HepG2 (cell line): Measurements from ENCODE around the gene CNNM4. TPM values are rescaled to one million over a fixed set of nuclear protein-coding genes. Genes with fewer than 3 reads are reported as not detected.

ENCODE experiments used
- GTF3A ChIP-seq: sonication (generic); formaldehyde crosslinking; conservative IDR thresholded peaks from 2 replicates; pipeline ENCODE4 v1.4.0; 2020; ENCODE audit warnings: mild to moderate bottlenecking, missing genetic modification reagents
- HNRNPH1 ChIP-seq: fragments of 200-400 bp; formaldehyde crosslinking; optimal IDR thresholded peaks from 2 replicates; pipeline ENCODE3; 2017; ENCODE audit warnings: mild to moderate bottlenecking, low read depth, low read length
- MED1 ChIP-seq: sonication (generic); formaldehyde crosslinking; IDR thresholded peaks from 2 replicates; pipeline ENCODE4 v1.4.0; 2020; ENCODE audit warnings: missing genetic modification reagents
- SRF ChIP-seq: IDR thresholded peaks from 2 replicates; pipeline ENCODE4 v1.6.1; 2011; ENCODE audit warnings: mild to moderate bottlenecking, low read depth, low read length, moderate library complexity
- SUZ12 ChIP-seq: fragments of 150-350 bp; IDR thresholded peaks from 2 replicates; pipeline ENCODE4 v1.6.1; 2014; ENCODE audit warnings: low read depth, low read length
- ZFP36 ChIP-seq: fragments of 150-350 bp; IDR thresholded peaks from 2 replicates; pipeline ENCODE4 v1.6.1; 2018; ENCODE audit warnings: borderline replicate concordance, low read length, low read depth; ENCODE audit not compliant: partially characterized antibody
- ZNF615 ChIP-seq: sonication (generic); formaldehyde crosslinking; IDR thresholded peaks from 2 replicates; pipeline ENCODE4 v1.5.0; 2020; ENCODE audit warnings: mild to moderate bottlenecking, missing genetic modification reagents, borderline replicate concordance
- ZNF777 ChIP-seq: sonication (generic); formaldehyde crosslinking; IDR thresholded peaks from 2 replicates; pipeline ENCODE4 v1.4.0; 2020; ENCODE audit warnings: missing genetic modification reagents
- polyA plus RNA-seq, 8 experiments: library from polyadenylated mRNA; depleted of rRNA in 3 of 8; stranded (reverse) in 7 of 8; unstranded in 1 of 8; fragments of >200 nt; fragmentation: Illumina TruSeq in 4 of 8; extraction: Trizol in 4 of 8; gene quantifications; 2 replicates each; pipeline versions ENCODE4 v1.2.1 to v1.2.3, GENCODE V29; 2011 to 2016; ENCODE audit warnings: low read depth in 4 of 8, missing spikeins in 1 of 8, mixed read lengths in 1 of 8; ENCODE audit not compliant: insufficient read depth in 1 of 8
- total RNA-seq, 5 experiments: library from RNA; depleted of rRNA; stranded (reverse); fragments of >200 nt; fragmentation: Illumina TruSeq; extraction: Trizol; gene quantifications; 2 replicates each; pipeline ENCODE4 v1.2.3, GENCODE V29; 2016; ENCODE audit warnings: low read depth in 1 of 5
- TF ChIP-seq, protein P1 (sequence below): sonication (generic); formaldehyde crosslinking; IDR thresholded peaks from 2 replicates; pipeline ENCODE4 v1.5.1; 2020; ENCODE audit warnings: mild to moderate bottlenecking, missing genetic modification reagents, moderate library complexity
- TF ChIP-seq, protein P2 (sequence below): sonication (generic); formaldehyde crosslinking; IDR thresholded peaks from 2 replicates; pipeline ENCODE4 v1.4.0; 2020; ENCODE audit warnings: missing genetic modification reagents, borderline replicate concordance
- TF ChIP-seq, protein P3 (sequence below): sonication (generic); formaldehyde crosslinking; IDR thresholded peaks from 2 replicates; pipeline ENCODE4 v1.5.0; 2020; ENCODE audit warnings: mild to moderate bottlenecking, missing genetic modification reagents, borderline replicate concordance
- TF ChIP-seq, protein P4 (sequence below): IDR thresholded peaks from 2 replicates; pipeline ENCODE4 v1.6.1; 2016; ENCODE audit warnings: low read depth, control low read depth

CNNM4 gene
- total and polyA plus RNA-seq, 2 of the 13 experiments (the other 11 are each of a cell fraction or from before 2014, with no cell fraction given): 5.9 to 8.4 TPM

DNA sequence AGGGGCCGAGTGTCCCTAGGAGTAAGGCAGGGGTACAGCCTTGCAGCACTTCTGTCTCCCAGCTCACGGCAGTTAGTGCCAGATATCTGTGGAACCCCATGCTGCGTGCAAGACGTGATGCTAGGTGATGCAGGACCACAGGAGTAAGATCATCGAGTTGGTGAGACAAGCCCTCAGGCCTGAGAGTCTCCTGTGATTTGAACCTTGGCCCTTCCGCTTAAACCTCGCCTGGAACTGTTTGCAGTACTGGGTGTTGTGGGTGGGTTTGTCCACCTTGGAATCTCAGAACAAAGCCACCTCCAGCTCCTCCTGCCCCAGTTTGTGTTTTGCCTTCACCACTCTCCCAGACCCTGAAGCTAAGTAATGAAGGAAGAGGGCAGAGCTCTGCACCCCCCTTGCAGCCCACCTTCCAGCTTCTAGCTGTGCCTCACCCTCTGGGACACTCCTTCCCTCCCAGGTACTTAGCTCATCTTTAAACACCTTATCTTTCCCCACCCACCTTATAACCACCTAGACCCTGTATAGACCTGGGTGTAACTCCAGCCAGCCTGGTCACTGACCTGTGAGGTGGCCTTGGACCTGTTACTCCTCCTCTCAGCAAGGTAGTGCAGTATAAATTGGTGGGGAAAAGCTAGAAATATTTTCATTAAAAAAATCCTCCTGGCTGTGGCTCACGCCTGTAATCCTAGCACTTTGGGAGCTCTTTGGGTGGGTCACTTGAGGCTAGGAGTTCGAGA, 6.6 kb downstream of the CNNM4 start (continued):
- TF ChIP-seq, protein P1, sequence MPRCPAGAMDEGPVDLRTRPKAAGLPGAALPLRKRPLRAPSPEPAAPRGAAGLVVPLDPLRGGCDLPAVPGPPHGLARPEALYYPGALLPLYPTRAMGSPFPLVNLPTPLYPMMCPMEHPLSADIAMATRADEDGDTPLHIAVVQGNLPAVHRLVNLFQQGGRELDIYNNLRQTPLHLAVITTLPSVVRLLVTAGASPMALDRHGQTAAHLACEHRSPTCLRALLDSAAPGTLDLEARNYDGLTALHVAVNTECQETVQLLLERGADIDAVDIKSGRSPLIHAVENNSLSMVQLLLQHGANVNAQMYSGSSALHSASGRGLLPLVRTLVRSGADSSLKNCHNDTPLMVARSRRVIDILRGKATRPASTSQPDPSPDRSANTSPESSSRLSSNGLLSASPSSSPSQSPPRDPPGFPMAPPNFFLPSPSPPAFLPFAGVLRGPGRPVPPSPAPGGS (CRISPR knock-in tag): no peak
- TF ChIP-seq, protein P2, sequence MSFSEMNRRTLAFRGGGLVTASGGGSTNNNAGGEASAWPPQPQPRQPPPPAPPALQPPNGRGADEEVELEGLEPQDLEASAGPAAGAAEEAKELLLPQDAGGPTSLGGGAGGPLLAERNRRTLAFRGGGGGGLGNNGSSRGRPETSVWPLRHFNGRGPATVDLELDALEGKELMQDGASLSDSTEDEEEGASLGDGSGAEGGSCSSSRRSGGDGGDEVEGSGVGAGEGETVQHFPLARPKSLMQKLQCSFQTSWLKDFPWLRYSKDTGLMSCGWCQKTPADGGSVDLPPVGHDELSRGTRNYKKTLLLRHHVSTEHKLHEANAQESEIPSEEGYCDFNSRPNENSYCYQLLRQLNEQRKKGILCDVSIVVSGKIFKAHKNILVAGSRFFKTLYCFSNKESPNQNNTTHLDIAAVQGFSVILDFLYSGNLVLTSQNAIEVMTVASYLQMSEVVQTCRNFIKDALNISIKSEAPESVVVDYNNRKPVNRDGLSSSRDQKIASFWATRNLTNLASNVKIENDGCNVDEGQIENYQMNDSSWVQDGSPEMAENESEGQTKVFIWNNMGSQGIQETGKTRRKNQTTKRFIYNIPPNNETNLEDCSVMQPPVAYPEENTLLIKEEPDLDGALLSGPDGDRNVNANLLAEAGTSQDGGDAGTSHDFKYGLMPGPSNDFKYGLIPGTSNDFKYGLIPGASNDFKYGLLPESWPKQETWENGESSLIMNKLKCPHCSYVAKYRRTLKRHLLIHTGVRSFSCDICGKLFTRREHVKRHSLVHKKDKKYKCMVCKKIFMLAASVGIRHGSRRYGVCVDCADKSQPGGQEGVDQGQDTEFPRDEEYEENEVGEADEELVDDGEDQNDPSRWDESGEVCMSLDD: no peak
- TF ChIP-seq GTF3A (CRISPR knock-in tag): no peak
- TF ChIP-seq ZNF615 (CRISPR knock-in tag): no peak
- TF ChIP-seq, protein P3, sequence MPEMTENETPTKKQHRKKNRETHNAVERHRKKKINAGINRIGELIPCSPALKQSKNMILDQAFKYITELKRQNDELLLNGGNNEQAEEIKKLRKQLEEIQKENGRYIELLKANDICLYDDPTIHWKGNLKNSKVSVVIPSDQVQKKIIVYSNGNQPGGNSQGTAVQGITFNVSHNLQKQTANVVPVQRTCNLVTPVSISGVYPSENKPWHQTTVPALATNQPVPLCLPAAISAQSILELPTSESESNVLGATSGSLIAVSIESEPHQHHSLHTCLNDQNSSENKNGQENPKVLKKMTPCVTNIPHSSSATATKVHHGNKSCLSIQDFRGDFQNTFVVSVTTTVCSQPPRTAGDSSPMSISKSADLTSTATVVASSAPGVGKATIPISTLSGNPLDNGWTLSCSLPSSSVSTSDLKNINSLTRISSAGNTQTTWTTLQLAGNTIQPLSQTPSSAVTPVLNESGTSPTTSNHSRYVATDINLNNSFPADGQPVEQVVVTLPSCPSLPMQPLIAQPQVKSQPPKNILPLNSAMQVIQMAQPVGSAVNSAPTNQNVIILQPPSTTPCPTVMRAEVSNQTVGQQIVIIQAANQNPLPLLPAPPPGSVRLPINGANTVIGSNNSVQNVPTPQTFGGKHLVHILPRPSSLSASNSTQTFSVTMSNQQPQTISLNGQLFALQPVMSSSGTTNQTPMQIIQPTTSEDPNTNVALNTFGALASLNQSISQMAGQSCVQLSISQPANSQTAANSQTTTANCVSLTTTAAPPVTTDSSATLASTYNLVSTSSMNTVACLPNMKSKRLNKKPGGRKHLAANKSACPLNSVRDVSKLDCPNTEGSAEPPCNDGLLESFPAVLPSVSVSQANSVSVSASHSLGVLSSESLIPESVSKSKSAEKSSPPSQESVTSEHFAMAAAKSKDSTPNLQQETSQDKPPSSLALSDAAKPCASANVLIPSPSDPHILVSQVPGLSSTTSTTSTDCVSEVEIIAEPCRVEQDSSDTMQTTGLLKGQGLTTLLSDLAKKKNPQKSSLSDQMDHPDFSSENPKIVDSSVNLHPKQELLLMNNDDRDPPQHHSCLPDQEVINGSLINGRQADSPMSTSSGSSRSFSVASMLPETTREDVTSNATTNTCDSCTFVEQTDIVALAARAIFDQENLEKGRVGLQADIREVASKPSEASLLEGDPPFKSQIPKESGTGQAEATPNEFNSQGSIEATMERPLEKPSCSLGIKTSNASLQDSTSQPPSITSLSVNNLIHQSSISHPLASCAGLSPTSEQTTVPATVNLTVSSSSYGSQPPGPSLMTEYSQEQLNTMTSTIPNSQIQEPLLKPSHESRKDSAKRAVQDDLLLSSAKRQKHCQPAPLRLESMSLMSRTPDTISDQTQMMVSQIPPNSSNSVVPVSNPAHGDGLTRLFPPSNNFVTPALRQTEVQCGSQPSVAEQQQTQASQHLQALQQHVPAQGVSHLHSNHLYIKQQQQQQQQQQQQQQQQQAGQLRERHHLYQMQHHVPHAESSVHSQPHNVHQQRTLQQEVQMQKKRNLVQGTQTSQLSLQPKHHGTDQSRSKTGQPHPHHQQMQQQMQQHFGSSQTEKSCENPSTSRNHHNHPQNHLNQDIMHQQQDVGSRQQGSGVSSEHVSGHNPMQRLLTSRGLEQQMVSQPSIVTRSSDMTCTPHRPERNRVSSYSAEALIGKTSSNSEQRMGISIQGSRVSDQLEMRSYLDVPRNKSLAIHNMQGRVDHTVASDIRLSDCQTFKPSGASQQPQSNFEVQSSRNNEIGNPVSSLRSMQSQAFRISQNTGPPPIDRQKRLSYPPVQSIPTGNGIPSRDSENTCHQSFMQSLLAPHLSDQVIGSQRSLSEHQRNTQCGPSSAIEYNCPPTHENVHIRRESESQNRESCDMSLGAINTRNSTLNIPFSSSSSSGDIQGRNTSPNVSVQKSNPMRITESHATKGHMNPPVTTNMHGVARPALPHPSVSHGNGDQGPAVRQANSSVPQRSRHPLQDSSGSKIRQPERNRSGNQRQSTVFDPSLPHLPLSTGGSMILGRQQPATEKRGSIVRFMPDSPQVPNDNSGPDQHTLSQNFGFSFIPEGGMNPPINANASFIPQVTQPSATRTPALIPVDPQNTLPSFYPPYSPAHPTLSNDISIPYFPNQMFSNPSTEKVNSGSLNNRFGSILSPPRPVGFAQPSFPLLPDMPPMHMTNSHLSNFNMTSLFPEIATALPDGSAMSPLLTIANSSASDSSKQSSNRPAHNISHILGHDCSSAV (CRISPR knock-in tag): no peak
- no peak for TF ChIP-seq SUZ12
- no peak for TF ChIP-seq SRF
- TF ChIP-seq, protein P4, sequence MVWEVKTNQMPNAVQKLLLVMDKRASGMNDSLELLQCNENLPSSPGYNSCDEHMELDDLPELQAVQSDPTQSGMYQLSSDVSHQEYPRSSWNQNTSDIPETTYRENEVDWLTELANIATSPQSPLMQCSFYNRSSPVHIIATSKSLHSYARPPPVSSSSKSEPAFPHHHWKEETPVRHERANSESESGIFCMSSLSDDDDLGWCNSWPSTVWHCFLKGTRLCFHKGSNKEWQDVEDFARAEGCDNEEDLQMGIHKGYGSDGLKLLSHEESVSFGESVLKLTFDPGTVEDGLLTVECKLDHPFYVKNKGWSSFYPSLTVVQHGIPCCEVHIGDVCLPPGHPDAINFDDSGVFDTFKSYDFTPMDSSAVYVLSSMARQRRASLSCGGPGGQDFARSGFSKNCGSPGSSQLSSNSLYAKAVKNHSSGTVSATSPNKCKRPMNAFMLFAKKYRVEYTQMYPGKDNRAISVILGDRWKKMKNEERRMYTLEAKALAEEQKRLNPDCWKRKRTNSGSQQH (CRISPR knock-in tag): no peak
- TF ChIP-seq HNRNPH1: peak; percentile 21
- no peak for TF ChIP-seq MED1 (CRISPR knock-in tag)
- no peak for TF ChIP-seq ZFP36
- no peak for TF ChIP-seq ZNF777 (CRISPR knock-in tag)
